GM12878 (cell line): ENCODE results near the gene PRR22. TPM values are rescaled to one million over a fixed set of nuclear protein-coding genes. Genes with fewer than 3 reads are reported as not detected.

Source experiments
- ATAC-seq: fragments of 200-7000 bp; cut with Tn5 transposase; 3 replicates; pipeline ENCODE4 v1.9.1; 2020; ENCODE audit warnings: mild to moderate bottlenecking, moderate library complexity
- BruUV-seq: library from RNA; stranded (reverse); fragments of 400-500 nt; replicated peaks from 2 replicates; lab custom pipeline; 2021; lab: Mats Ljungman, UMichigan
- CTCF ChIA-PET: fragments of 300-600 bp; sonication (Branson Sonifier 250); formaldehyde crosslinking; extraction: SDS; loops from one replicate; lab custom pipeline; 2021; ENCODE audit warnings: inconsistent platforms; lab: Yijun Ruan, JAX
- POLR2A ChIA-PET: fragments of 350-600 bp; formaldehyde crosslinking; extraction: SDS; loops from one replicate; lab custom pipeline; 2021; ENCODE audit warnings: inconsistent platforms; lab: Charles Lee
- RAD21 ChIA-PET: fragments of 300-600 bp; sonication (Branson Sonifier 250); formaldehyde crosslinking; loops from one replicate; lab custom pipeline; 2023; ENCODE audit warnings: antibody characterized with exemption; ENCODE audit not compliant: unreplicated experiment; lab: Charles Lee
- SMC1A ChIA-PET: fragments of 300-600 bp; sonication (Branson Sonifier 250); formaldehyde crosslinking; loops from one replicate; lab custom pipeline; 2023; ENCODE audit not compliant: unreplicated experiment, uncharacterized antibody; lab: Charles Lee
- DNase-seq: peaks from one replicate; pipeline ENCODE4 v3.0.0-alpha.2; 2011; ENCODE audit warnings: low read depth, low spot score
- FAIRE-seq: peaks from 3 replicates; lab custom pipeline; 2011; peaks lifted over from hg19 to GRCh38; lab: Jason Lieb, UNC
- H2AFZ ChIP-seq: 2 replicates; pipeline ENCODE4 v1.6.0; 2011; ENCODE audit warnings: low read depth, low read length, control low read depth; ENCODE audit not compliant: control insufficient read depth
- H3K27ac ChIP-seq: 2 replicates; pipeline ENCODE4 v1.5.1; 2011; ENCODE audit warnings: control low read depth; ENCODE audit not compliant: control insufficient read depth, insufficient read depth
- H3K27me3 ChIP-seq, 2 experiments: replicated peaks in 1 of 2; 2 replicates each; pipeline versions ENCODE4 v1.6.0 to v1.6.1; 2011; ENCODE audit warnings: low read length in 1 of 2; ENCODE audit not compliant: control insufficient read depth in 2 of 2, insufficient read depth in 2 of 2
- H3K36me3 ChIP-seq, 2 experiments: 2 replicates each; pipeline ENCODE4 v1.5.1; 2011; ENCODE audit warnings: low read length in 1 of 2; ENCODE audit not compliant: control insufficient read depth in 2 of 2, insufficient read depth in 2 of 2
- H3K4me1 ChIP-seq: 2 replicates; pipeline ENCODE4 v1.6.1; 2011; ENCODE audit warnings: mild to moderate bottlenecking, low read length, moderate library complexity, mixed read lengths; ENCODE audit not compliant: control insufficient read depth, insufficient read depth
- H3K4me2 ChIP-seq: 2 replicates; pipeline ENCODE4 v1.6.0; 2011; ENCODE audit warnings: control low read depth; ENCODE audit not compliant: control insufficient read depth, insufficient read depth
- H3K4me3 ChIP-seq: fragments of 200-600 bp; sonication (generic); 2 replicates; pipeline ENCODE4 v1.5.1; 2016
- H3K79me2 ChIP-seq: 2 replicates; pipeline ENCODE4 v1.6.0; 2011; ENCODE audit warnings: low read length; ENCODE audit not compliant: control insufficient read depth, insufficient read depth
- H3K9ac ChIP-seq: 2 replicates; pipeline ENCODE4 v1.8.0; 2011; ENCODE audit warnings: low read length, control low read depth, mixed read lengths; ENCODE audit not compliant: control insufficient read depth, insufficient read depth
- H3K9me3 ChIP-seq: replicated peaks from 3 replicates; pipeline ENCODE4 v1.5.1; 2011; ENCODE audit warnings: mild to moderate bottlenecking, low read length; ENCODE audit not compliant: control insufficient read depth, insufficient read depth
- H4K20me1 ChIP-seq: 2 replicates; pipeline ENCODE4 v1.6.0; 2011; ENCODE audit not compliant: control insufficient read depth, insufficient read depth
- BCL3 ChIP-seq: IDR thresholded peaks from 2 replicates; pipeline ENCODE4 v1.6.1; 2011; ENCODE audit warnings: borderline replicate concordance, low read depth, mild to moderate bottlenecking, moderate library complexity, low read length; ENCODE audit not compliant: insufficient read depth, poor library complexity, severe bottlenecking
- CREB1 ChIP-seq: IDR thresholded peaks from 2 replicates; pipeline ENCODE4 v1.6.1; 2012; ENCODE audit warnings: low read depth, mild to moderate bottlenecking, inconsistent platforms
- ESRRA ChIP-seq: IDR thresholded peaks from 2 replicates; pipeline ENCODE4 v1.6.1; 2012; ENCODE audit warnings: mild to moderate bottlenecking, low read length, improper control_type of control experiment
- HDAC2 ChIP-seq: fragments of 200-600 bp; sonication (generic); IDR thresholded peaks from 2 replicates; pipeline ENCODE4 v1.6.1; 2017
- IKZF1 ChIP-seq: fragments of 450-650 bp; conservative IDR thresholded peaks from 2 replicates; pipeline ENCODE4 v1.6.1; 2017; ENCODE audit warnings: antibody characterized with exemption, mild to moderate bottlenecking
- MEF2A ChIP-seq: IDR thresholded peaks from 2 replicates; pipeline ENCODE4 v1.6.1; 2011; ENCODE audit warnings: low read depth, mild to moderate bottlenecking, low read length, moderate library complexity; ENCODE audit not compliant: insufficient read depth
- MLLT1 ChIP-seq: fragments of 450-650 bp; IDR thresholded peaks from 2 replicates; pipeline ENCODE4 v1.6.1; 2016; ENCODE audit warnings: mild to moderate bottlenecking
- NFYA ChIP-seq: IDR thresholded peaks from 2 replicates; pipeline ENCODE4 v1.6.1; 2011; ENCODE audit warnings: low read depth, mild to moderate bottlenecking, low read length, improper control_type of control experiment, borderline replicate concordance
- NR2C2 ChIP-seq: IDR thresholded peaks from 2 replicates; pipeline ENCODE4 v1.6.1; 2011; ENCODE audit warnings: borderline replicate concordance, low read depth; ENCODE audit not compliant: control insufficient read depth, insufficient read length
- PAX5 ChIP-seq: IDR thresholded peaks from 2 replicates; pipeline ENCODE4 v1.6.1; 2011; ENCODE audit warnings: low read depth, low read length, borderline replicate concordance
- PAX8 ChIP-seq: fragments of 450-650 bp; IDR thresholded peaks from 2 replicates; pipeline ENCODE4 v1.6.1; 2017; ENCODE audit warnings: mild to moderate bottlenecking, moderate library complexity
- POLR2A ChIP-seq: IDR thresholded peaks from 2 replicates; pipeline ENCODE4 v1.6.1; 2011; ENCODE audit warnings: low read depth, mild to moderate bottlenecking, low read length
- SUZ12 ChIP-seq: fragments of 200-600 bp; sonication (generic); IDR thresholded peaks from one replicate; pipeline ENCODE4 v1.6.1; 2018; ENCODE audit warnings: antibody characterized with exemption, mild to moderate bottlenecking; ENCODE audit not compliant: unreplicated experiment
- ZNF207 ChIP-seq: fragments of 450-650 bp; IDR thresholded peaks from 2 replicates; pipeline ENCODE4 v1.6.1; 2014; ENCODE audit warnings: antibody characterized with exemption, mild to moderate bottlenecking, borderline replicate concordance
- whole genome bisulfite sequencing: methylation state at CpG from one replicate; pipeline ENCODE4 v1.1.6; 2016; ENCODE audit warnings: low lambda C conversion rate; ENCODE audit not compliant: insufficient replicate concordance, insufficient coverage; ENCODE audit errors: missing lambda C conversion rate; 5-methylcytosine and 5-hydroxymethylcytosine counted together
- in situ Hi-C: fragments of 300-500 bp; cut with MboI; formaldehyde crosslinking; loops from 9 replicates; pipeline ENCODE4 v1.14.3; 2018; ENCODE audit warnings: mixed read lengths
- intact Hi-C: fragments of 100-400 bp; cut with micrococcal nuclease; formaldehyde crosslinking; loops from one replicate; pipeline ENCODE4 v1.14.2; 2022; ENCODE audit not compliant: unreplicated experiment
- polyA plus RNA-seq, 11 experiments: library from polyadenylated mRNA; depleted of rRNA in 4 of 11; unstranded in 6 of 11; stranded (reverse) in 5 of 11; fragments of >200 nt; fragmentation: Nextera tagmentation in 4 of 11; fragmentation: Illumina TruSeq in 1 of 11; extraction: Ambion mirVana in 4 of 11; extraction: Trizol in 1 of 11; gene quantifications; 1 replicate in 1 of 11; 2 replicates in 10 of 11; pipeline versions ENCODE4 v1.2.1 to v1.2.3, GENCODE V29; 2011 to 2016; ENCODE audit warnings: inconsistent platforms in 2 of 11, missing spikeins in 2 of 11, low read depth in 1 of 11
- total RNA-seq, 4 experiments: library from RNA; depleted of rRNA in 3 of 4; stranded (reverse); fragments of >200 nt in 3 of 4; fragmentation: Illumina TruSeq in 1 of 4; extraction: Trizol in 1 of 4; gene quantifications; 2 replicates each; pipeline versions ENCODE4 v1.2.1 to v1.2.3, GENCODE V29; 2013 to 2021
- TF ChIP-seq, protein P1 (sequence below): fragments of 450-650 bp; formaldehyde crosslinking; IDR thresholded peaks from 2 replicates; pipeline ENCODE4 v1.5.0; 2022; ENCODE audit warnings: mild to moderate bottlenecking, missing genetic modification characterization

PRR22 gene
- total and polyA plus RNA-seq, 10 of the 15 experiments (the other 5 are each of a cell fraction or from before 2014, with no cell fraction given), result 0.31 to 4.4 (median 1.3) TPM; not detected in 2

DNA sequence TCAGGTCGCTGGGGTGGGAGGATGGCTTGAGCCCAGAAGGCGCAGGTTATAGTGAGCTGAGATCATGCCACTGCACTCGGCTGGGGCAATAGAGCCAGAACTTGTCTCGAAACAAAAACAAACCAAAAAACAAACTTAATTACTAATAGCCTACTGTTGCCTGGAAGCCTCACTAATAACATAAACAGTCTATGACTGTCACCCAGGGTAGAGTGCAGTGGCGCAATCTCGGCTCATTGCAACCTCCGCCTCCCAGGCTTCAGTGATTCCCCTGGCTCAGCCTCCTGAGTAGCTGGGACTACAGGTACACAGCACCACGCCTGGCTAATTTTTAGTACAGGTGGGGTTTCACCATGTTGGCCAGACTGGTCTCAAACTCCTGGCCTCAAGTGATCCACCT lies 46.1 kb downstream of the PRR22 start:
- Histone ChIP-seq H3K4me1 (no peaks in the 10 kb centered on the region), H3K27me3 (no peaks in the 10 kb centered on the region), H3K36me3 (no peaks in the 10 kb centered on the region), H3K9ac (no peak overlapping the region), H3K4me3 (no peak overlapping the region), H2AFZ (no peak overlapping the region), H3K27ac (no peak overlapping the region), H3K9me3 (no peaks in the 10 kb centered on the region), H3K79me2 (no peaks in the 10 kb centered on the region), H3K4me2 (no peak overlapping the region), H4K20me1 (no peaks in the 10 kb centered on the region)
- ChIA-PET CTCF (interaction anchor here (0.6 kb wide), 1 partner anchor 271 kb away, joined by 4 read pairs; no protein-coding TSS in a partner anchor), RAD21 (no interaction called here), SMC1A (no interaction called here), POLR2A (interaction anchor here (0.5 kb wide), 1 partner anchor 561 kb away, joined by 4 read pairs; no protein-coding TSS in a partner anchor)
- in situ Hi-C loops, result no loop called here
- 35% methylated on average over 8 of the region's 8 CpGs for WGBS
- no TSS peak for BruUV-seq
- intact Hi-C loops, result no loop called here
- DNase-seq, result no peak
- no peak for ATAC-seq
- no peak for FAIRE-seq
- TF ChIP-seq ESRRA (no peak), SUZ12 (no peak), PAX8 (no peak), ZNF207 (no peak), BCL3 (no peak), MLLT1 (no peak), PAX5 (no peak), POLR2A (no peak), CREB1 (no peak), NR2C2 (no peak), IKZF1 (no peak), NFYA (no peak), MEF2A (no peak), HDAC2 (no peak)
- TF ChIP-seq, protein P1, sequence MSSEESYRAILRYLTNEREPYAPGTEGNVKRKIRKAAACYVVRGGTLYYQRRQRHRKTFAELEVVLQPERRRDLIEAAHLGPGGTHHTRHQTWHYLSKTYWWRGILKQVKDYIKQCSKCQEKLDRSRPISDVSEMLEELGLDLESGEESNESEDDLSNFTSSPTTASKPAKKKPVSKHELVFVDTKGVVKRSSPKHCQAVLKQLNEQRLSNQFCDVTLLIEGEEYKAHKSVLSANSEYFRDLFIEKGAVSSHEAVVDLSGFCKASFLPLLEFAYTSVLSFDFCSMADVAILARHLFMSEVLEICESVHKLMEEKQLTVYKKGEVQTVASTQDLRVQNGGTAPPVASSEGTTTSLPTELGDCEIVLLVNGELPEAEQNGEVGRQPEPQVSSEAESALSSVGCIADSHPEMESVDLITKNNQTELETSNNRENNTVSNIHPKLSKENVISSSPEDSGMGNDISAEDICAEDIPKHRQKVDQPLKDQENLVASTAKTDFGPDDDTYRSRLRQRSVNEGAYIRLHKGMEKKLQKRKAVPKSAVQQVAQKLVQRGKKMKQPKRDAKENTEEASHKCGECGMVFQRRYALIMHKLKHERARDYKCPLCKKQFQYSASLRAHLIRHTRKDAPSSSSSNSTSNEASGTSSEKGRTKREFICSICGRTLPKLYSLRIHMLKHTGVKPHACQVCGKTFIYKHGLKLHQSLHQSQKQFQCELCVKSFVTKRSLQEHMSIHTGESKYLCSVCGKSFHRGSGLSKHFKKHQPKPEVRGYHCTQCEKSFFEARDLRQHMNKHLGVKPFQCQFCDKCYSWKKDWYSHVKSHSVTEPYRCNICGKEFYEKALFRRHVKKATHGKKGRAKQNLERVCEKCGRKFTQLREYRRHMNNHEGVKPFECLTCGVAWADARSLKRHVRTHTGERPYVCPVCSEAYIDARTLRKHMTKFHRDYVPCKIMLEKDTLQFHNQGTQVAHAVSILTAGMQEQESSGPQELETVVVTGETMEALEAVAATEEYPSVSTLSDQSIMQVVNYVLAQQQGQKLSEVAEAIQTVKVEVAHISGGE, result no peak
